Endothelial cell (in vitro differentiated cells): Measurements from ENCODE around the gene GRID1. TPM values are rescaled to one million over a fixed set of nuclear protein-coding genes. Genes with fewer than 3 reads are reported as not detected.

Experiments used
- DNase-seq: peaks from one replicate; pipeline ENCODE4 v3.0.0; 2021; ENCODE audit warnings: low spot score
- H3K27ac Mint-ChIP-seq: one replicate; pipeline ENCODE4 v1.8.0; 2021; ENCODE audit warnings: mixed read lengths, inconsistent platforms; ENCODE audit not compliant: unreplicated experiment
- H3K27me3 Mint-ChIP-seq: one replicate; pipeline ENCODE4 v1.8.0; 2021; ENCODE audit warnings: mild to moderate bottlenecking, moderate library complexity, mixed read lengths, inconsistent platforms; ENCODE audit not compliant: unreplicated experiment
- H3K36me3 Mint-ChIP-seq: one replicate; pipeline ENCODE4 v1.8.0; 2021; ENCODE audit warnings: mild to moderate bottlenecking, low read depth, mixed read lengths, inconsistent platforms; ENCODE audit not compliant: unreplicated experiment
- H3K4me1 Mint-ChIP-seq: one replicate; pipeline ENCODE4 v1.8.0; 2021; ENCODE audit warnings: mild to moderate bottlenecking, mixed read lengths, inconsistent platforms; ENCODE audit not compliant: unreplicated experiment
- H3K4me3 Mint-ChIP-seq: one replicate; pipeline ENCODE4 v1.8.0; 2021; ENCODE audit warnings: mild to moderate bottlenecking, mixed read lengths, inconsistent platforms; ENCODE audit not compliant: unreplicated experiment
- H3K9me3 Mint-ChIP-seq: one replicate; pipeline ENCODE4 v1.8.0; 2021; ENCODE audit warnings: mixed read lengths, inconsistent platforms; ENCODE audit not compliant: unreplicated experiment
- CTCF ChIP-seq: fragments of 200-600 bp; sonication (generic); IDR thresholded peaks from one replicate; pipeline ENCODE4 v1.5.0; 2021; ENCODE audit warnings: antibody characterized with exemption; ENCODE audit not compliant: unreplicated experiment
- total RNA-seq: library from RNA; stranded (reverse); fragmentation: NEBNext Ultra II Directional; extraction: Animal tissue kit (Norgen Biotek cat#: 25700); gene quantifications from one replicate; pipeline ENCODE4 v1.2.1, GENCODE V29; 2021; ENCODE audit not compliant: unreplicated experiment

GRID1 gene
- total RNA-seq, 1 donor from 2014 or later, result 0.26 TPM

GRCh38 chr10:85734791-85735190 lies 631.8 kb downstream of the GRID1 start:
- no peaks in the 10 kb centered on the region for H3K27me3 Mint-ChIP-seq
- no peak for DNase-seq

GRCh38 chr10:85724215-85724614 lies 642.4 kb downstream of the GRID1 start:
- peaks cover 8% of the 10 kb centered on the region for H3K36me3 Mint-ChIP-seq
- no peaks in the 10 kb centered on the region for H3K4me1 Mint-ChIP-seq
- no peak for TF ChIP-seq CTCF
- peaks cover 1% of the 10 kb centered on the region for H3K9me3 Mint-ChIP-seq
- DNase-seq, result no peak
- H3K27me3 Mint-ChIP-seq, result no peaks in the 10 kb centered on the region
- no peak overlapping the region for H3K4me3 Mint-ChIP-seq
- no peak overlapping the region for H3K27ac Mint-ChIP-seq

More at GRCh38 chr10:85734791-85735190, 631.8 kb downstream of the GRID1 start:
- H3K4me1 Mint-ChIP-seq, result no peaks in the 10 kb centered on the region
- H3K36me3 Mint-ChIP-seq, result no peaks in the 10 kb centered on the region
- no peak for TF ChIP-seq CTCF
- peaks cover 15% of the 10 kb centered on the region for H3K9me3 Mint-ChIP-seq
- H3K4me3 Mint-ChIP-seq, result no peak overlapping the region
- H3K27ac Mint-ChIP-seq, result no peak overlapping the region

- Mint-ChIP-seq H3K9me3 (peaks cover 5% of the 10 kb centered on the region), H3K4me3 (no peak overlapping the region), H3K27ac (no peak overlapping the region), H3K36me3 (no peaks in the 10 kb centered on the region), H3K4me1 (no peaks in the 10 kb centered on the region), H3K27me3 (no peaks in the 10 kb centered on the region)
- no peak for DNase-seq
- TF ChIP-seq CTCF, result no peak
Observed at GRCh38 chr10:85720931-85721590, 645.5 kb downstream of the GRID1 start.

GRCh38 chr10:85719408-85719807 lies 647.2 kb downstream of the GRID1 start:
- Mint-ChIP-seq H3K27me3 (no peaks in the 10 kb centered on the region), H3K4me1 (no peaks in the 10 kb centered on the region), H3K9me3 (peaks cover 5% of the 10 kb centered on the region), H3K36me3 (no peaks in the 10 kb centered on the region), H3K27ac (no peak overlapping the region), H3K4me3 (no peak overlapping the region)
- DNase-seq, result no peak
- no peak for TF ChIP-seq CTCF

GRCh38 chr10:85713885-85714284 lies 652.7 kb downstream of the GRID1 start:
- H3K4me1 Mint-ChIP-seq, result no peaks in the 10 kb centered on the region
- TF ChIP-seq CTCF, result no peak
- H3K9me3 Mint-ChIP-seq, result peaks cover under 1% of the 10 kb centered on the region
- no peak for DNase-seq
- H3K36me3 Mint-ChIP-seq, result no peaks in the 10 kb centered on the region
- no peak overlapping the region for H3K4me3 Mint-ChIP-seq
- no peaks in the 10 kb centered on the region for H3K27me3 Mint-ChIP-seq
- H3K27ac Mint-ChIP-seq, result no peak overlapping the region
